Measurements from ENCODE around the gene ARHGAP21.

Gene ARHGAP21

GRCh38 chr10:24722676-24723385, 856 bp downstream of the ARHGAP21 start:
- TF ChIP-seq CTCF (IDR thresholded peaks at IDR 0.05; ENCODE audit: extremely low read depth, insufficient read depth, missing control alignments), result no peak
- DNase-seq (ENCODE audit: low spot score), result peak; percentile 75
- in situ Hi-C loops (cut with MboI; ENCODE audit: low pct_unique_long_range_greater_than_20kb, low sequenced_read_pairs, unreplicated experiment), result no loop called here

- no peak for DNase-seq (ENCODE audit: low spot score)
- TF ChIP-seq CTCF (IDR thresholded peaks at IDR 0.05; ENCODE audit: extremely low read depth, insufficient read depth, missing control alignments), result no peak
- in situ Hi-C loops (cut with MboI; ENCODE audit: low pct_unique_long_range_greater_than_20kb, low sequenced_read_pairs, unreplicated experiment), result no loop called here
These were observed 1.5 kb downstream of the ARHGAP21 start for GRCh38 chr10:24722131-24722675.

- DNase-seq (ENCODE audit: low spot score), result no peak
- TF ChIP-seq CTCF (IDR thresholded peaks at IDR 0.05; ENCODE audit: extremely low read depth, insufficient read depth, missing control alignments), result no peak
- in situ Hi-C loops (cut with MboI; ENCODE audit: low pct_unique_long_range_greater_than_20kb, low sequenced_read_pairs, unreplicated experiment), result no loop called here
These were observed 2.2 kb downstream of the ARHGAP21 start for GRCh38 chr10:24721229-24722106.

- DNase-seq (ENCODE audit: low spot score), result no peak
- in situ Hi-C loops (cut with MboI; ENCODE audit: low pct_unique_long_range_greater_than_20kb, low sequenced_read_pairs, unreplicated experiment), result no loop called here
- TF ChIP-seq CTCF (IDR thresholded peaks at IDR 0.05; ENCODE audit: extremely low read depth, insufficient read depth, missing control alignments), result no peak
These were observed 3.6 kb downstream of the ARHGAP21 start for GRCh38 chr10:24720096-24720495.

- TF ChIP-seq CTCF (IDR thresholded peaks at IDR 0.05; ENCODE audit: extremely low read depth, insufficient read depth, missing control alignments), result no peak
- in situ Hi-C loops (cut with MboI; ENCODE audit: low pct_unique_long_range_greater_than_20kb, low sequenced_read_pairs, unreplicated experiment), result no loop called here
- DNase-seq (ENCODE audit: low spot score), result no peak
These were observed 5.4 kb downstream of the ARHGAP21 start for GRCh38 chr10:24718031-24718855.

GRCh38 chr10:24716295-24716694, 7.4 kb downstream of the ARHGAP21 start:
- no peak for TF ChIP-seq CTCF (IDR thresholded peaks at IDR 0.05; ENCODE audit: extremely low read depth, insufficient read depth, missing control alignments)
- no peak for DNase-seq (ENCODE audit: low spot score)
- in situ Hi-C loops (cut with MboI; ENCODE audit: low pct_unique_long_range_greater_than_20kb, low sequenced_read_pairs, unreplicated experiment), result no loop called here

Data from GM13977 (cell line).